Cortex of kidney (tissue), 1 donor: ENCODE results near the gene AGAP1.

Experiments
- DNase-seq: peaks from one replicate; lab custom pipeline; 2025; lab: John Stamatoyannopoulos, UW

The AGAP1 gene

GRCh38 chr2:235508371-235509160 lies 14.7 kb downstream of the AGAP1 start:
- DNase-seq, result no peak

GRCh38 chr2:235510318-235510717 lies 16.5 kb downstream of the AGAP1 start:
- DNase-seq, result no peak

GRCh38 chr2:235511187-235511661 lies 17.4 kb downstream of the AGAP1 start:
- DNase-seq, result no peak

GRCh38 chr2:235511751-235512698 lies 18.2 kb downstream of the AGAP1 start:
- DNase-seq, result no peak

DNA sequence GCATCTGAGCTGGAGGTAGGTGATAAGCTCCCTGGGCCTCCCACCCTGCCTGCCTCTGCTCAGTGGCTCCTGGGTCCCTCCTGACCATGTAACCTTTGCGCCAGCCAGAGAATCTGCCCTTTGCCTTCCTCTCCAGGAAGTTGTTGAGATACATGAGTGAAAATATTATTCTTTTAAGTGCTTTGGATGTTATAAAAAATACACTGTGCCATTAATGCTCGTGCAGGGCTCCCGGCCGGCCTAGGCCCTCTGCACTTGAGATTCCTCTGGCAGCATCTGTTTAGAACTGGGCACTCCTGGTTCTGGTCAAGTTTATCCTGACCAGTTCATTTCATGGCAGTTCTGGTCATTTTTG lies 18.8 kb downstream of the AGAP1 start:
- no peak for DNase-seq

- no peak for DNase-seq
Observed at GRCh38 chr2:235513984-235514626, 20.3 kb downstream of the AGAP1 start.

DNA sequence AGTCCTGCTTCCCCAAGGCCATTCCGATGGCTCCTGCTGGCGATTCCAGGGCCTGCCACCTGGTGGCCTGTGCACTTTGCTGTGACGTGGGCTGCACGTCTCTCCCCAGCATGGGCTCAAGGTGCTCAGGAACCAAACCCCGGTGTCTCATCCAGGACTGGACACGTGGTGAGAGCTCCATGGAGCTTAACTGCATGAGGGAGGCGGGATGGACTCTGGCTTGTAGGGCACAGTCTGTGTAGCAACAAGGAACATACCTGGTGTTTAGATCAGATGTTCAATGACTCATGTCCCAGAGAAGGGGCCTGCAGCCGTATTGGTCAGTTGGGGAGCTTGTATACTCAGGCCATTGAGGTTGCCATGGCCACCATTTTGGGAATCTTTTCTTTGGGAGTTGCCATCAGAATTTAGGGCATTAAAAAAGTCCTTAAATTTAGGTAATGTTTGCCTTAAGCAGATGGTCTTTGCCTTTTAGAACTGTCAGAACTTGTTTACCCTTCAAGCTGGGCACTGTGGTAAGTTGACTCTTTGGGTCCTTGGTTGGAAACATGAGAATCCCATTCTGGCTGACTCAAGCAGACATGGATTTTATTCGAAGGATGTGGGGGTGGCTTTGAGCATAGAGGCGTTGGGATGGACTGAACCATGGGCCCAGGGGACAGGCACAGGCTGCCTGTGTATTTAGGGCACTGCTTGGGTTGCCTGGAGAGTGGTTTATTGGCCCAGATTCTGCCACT lies 21.0 kb downstream of the AGAP1 start:
- DNase-seq, result no peak

- no peak for DNase-seq
Observed at GRCh38 chr2:235515364-235515742, 21.5 kb downstream of the AGAP1 start.

DNA sequence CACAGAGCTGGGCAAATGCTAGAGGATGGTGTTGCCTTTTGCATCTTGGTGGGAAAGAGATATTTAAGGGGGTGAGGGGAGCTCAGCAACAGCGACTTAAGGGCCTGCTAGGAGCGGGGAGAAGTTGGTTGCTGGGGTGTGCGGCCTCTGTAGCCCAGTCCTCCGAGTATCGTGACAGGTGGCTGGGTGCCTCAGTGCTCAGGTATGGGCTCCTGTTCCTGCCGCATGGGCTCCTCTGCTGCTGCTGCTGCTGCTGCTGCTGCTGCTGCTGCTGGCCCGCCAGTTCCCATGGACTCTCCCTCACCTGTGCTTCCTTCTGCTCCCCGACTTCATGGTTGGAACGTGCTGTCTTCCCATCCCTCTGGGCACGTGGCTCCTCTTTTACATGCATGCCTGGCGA lies 22.0 kb downstream of the AGAP1 start:
- DNase-seq, result no peak

DNA sequence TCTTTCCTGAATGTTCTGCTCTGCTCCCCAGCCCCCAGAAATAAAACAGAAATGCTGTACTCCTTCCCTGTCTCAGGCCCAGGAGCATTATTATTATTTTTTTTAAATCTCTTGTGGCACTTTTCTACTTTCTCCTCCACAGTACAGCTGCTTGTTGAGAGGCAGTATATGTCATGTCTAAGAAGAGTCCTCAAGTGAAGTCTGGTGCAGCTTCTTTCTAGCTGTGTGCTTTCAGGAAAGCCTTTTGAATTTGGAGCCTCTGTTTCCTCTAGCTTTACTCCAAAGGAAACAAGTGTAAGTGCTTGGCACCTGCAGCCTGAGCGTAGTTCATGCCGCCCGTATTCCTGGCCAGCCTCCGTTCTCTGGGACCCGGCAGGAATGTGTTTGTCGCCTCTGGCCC lies 22.4 kb downstream of the AGAP1 start:
- DNase-seq, result no peak

DNA sequence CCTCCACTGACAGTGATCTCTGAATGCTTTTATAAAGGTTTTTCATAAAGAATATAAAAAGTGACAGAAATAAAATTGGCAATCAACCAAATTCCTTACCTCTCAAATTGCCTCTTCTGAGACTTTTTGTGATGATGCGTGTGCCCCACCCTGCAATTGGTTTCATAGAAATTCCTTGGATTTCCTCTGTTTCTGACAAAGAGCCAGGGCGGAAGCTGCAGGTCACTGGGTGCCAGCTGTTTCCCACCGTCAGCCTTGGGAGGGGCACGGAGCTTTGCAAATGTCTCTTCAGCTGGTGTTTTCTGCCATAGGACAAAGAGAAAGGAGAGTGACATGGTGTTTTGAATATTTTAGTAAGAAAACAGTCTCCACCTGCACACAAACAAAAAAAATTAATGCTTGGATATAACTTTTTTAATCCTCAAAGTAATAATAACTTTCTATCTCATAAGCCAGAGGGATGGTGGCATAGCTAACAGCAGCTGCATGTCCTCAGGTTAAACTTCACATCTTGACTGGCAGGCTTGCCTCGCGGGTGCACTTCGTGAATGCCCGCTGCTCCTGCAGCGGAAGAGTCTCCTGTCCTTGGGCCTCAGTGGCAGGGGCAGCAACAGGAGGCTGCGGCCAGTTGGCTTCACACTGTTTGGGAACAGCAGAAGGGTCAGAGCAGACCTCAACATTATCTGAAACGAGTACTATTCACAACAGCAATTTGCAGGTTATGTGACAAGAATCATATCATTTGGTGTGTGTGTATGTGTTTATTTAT lies 24.7 kb downstream of the AGAP1 start:
- DNase-seq, result no peak

DNA sequence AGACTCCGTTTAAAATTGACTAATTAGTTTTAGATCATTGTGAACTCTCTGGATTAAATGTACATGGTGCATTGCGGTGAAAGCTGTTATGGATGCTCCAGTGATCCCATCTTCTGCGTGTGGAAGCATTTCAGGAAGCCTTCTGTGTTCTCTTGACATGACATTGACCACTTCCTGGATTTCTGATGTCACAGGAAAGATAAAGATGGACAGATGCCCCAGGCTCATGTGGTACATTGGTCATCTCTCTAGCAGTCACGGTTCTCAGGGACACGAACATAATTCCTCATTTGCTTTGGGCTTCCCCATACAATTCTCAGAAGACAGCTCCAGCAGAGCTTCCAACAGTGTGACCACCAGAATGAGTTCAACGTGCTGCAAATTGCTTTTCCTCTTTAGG lies 26.9 kb downstream of the AGAP1 start:
- DNase-seq, result no peak

DNA sequence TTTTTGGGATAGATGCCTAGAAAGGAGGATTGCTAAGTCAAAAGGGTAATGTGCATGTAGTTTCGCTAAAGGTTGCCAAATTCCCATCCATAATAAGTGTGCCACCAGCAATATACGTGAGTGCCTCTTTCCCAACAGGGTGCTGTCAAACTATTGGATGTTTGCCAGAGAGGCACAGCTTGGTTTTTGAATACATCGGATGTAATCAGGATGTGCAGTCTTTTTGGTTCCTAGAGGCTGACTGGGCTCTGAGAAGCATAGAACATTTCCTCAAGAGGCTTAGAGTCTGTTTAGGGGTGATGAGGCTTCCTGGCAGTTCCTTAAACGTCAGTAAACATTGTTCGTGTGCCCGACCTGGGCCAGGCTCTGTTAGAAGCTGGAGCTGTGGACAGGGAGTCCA lies 28.0 kb downstream of the AGAP1 start:
- DNase-seq, result no peak

GRCh38 chr2:235523021-235523420 lies 29.2 kb downstream of the AGAP1 start:
- no peak for DNase-seq

- no peak for DNase-seq
Observed at GRCh38 chr2:235523486-235524150, 29.8 kb downstream of the AGAP1 start.

DNA sequence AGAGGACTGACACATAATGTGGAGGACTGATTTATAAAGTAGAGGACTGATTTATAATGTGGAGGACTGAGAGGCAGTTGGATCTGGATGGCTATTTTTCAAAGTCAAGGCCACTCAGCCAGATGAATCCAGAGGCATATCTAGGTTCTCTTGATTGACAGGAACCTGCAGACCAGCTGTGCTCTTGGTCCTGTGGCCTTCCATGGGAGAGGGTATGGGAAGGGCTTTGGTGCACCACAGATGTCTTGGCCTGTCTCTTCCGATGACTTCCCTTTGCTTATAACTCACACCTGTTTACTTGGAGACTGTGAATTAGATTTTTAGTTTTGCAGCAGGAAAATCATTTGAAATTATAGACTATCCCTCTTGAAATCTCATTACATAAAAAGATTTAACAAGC lies 32.3 kb downstream of the AGAP1 start:
- DNase-seq, result no peak

DNA sequence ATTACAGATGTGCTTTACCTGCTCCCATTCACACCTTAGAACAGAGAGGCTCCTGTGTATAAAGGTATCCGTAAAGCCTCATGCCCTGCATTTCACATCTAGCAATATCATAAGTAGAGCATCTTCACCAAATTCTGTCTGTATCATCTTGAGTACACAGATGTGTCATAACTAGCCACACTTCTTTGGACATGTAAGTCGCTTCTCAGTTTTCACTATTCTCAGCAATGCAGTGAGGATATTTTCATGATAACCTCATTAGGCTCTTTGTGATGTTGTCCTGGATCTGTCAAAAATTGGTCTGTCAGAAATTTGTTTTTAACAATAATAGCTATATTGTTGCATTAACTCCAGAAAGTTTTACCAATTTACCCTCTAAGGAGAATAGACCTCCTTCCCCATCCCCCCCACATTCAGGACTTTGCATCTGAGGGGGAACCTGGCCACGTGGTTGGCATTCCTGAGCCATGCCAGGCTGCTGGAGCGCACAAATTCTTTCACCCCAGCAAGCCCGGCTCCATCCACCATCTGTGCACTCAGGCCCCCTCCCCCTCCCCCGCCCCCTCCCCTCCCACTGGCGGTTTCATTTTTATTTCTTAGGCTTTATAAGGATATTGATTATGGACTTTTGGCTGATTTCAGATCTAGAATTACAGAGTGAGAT lies 34.1 kb downstream of the AGAP1 start:
- DNase-seq, result no peak

GRCh38 chr2:235529621-235530020 lies 35.8 kb downstream of the AGAP1 start:
- DNase-seq, result no peak

DNA sequence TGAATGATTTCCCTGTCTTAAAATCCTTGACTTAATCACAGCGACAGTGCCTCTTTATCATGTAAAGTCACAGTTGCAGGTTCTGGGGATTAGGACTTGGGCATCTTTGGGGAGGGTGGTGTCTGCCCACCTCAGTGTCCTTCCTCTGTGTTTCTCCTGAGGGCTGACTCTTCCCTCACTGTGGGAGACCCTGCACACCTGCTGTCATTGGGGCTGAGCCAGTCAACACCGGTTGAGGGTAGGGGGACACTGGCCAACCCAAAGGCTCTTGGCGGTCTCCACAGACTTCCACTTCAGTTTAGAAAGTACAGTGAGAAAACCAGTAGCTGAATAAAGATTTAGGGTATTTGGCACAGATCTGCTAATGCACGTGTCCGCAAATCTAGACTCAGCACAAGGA lies 36.9 kb downstream of the AGAP1 start:
- DNase-seq, result no peak

DNA sequence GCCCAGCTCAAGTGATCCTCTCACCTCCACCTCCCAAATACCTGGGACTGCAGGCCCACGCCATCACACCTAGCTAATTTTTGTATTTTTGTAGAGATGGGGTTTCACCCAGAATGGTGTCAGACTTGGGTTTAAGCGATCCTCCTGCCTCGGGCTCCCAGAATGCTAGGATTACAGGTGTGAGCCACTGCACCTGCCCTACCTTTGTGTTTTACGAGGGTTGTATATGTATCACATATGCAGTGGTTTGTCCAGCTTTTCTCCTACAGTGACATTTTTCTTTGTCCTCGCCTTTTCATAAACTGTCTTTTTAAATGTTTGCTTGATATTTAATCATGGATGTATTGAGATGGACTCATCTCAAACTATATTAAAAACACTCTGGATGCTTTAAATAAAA lies 38.5 kb downstream of the AGAP1 start:
- DNase-seq, result no peak
